Measurements from ENCODE around the gene PTTG1IP. TPM values are rescaled to one million over a fixed set of nuclear protein-coding genes. Genes with fewer than 3 reads are reported as not detected.
"Not testable (repeated sequence)": the region's sequence is repeated elsewhere in the genome, so short reads cannot be mapped to it uniquely, and the experiment has no call there.

Gene PTTG1IP
- total and polyA plus RNA-seq, 4 experiments from 2014 or later = 84.8 to 110 (median 95.5) TPM

- H3K4me3 ChIP-seq (ENCODE audit: low read length in 2 of 2) = peak overlapping the region; percentile 23 to 46
- DNase-seq; H3K27me3 Mint-ChIP-seq; H3K27me3 ChIP-seq (ENCODE audit: insufficient read depth, low read length); H3K9me3 ChIP-seq (ENCODE audit: control insufficient read depth in 1 of 2, low read length in 2 of 2); H3K9me3 Mint-ChIP-seq: not testable (repeated sequence)
- POLR2A ChIA-PET (ENCODE audit: partially characterized antibody) = interaction anchor here (0.8 to 17.5 kb wide), 14 partner anchors 8 to 255 kb away, joined by 3 to 756 read pairs (median 8); partner anchors contain the start of genes ITGB2, KRTAP12-3, PTTG1IP and SLX9
- intact Hi-C loops (cut with micrococcal nuclease) = loop anchor here (5.0 kb wide), 1 partner anchor 40 kb away; the partner anchor contains the start of gene PTTG1IP
- H3K27ac ChIP-seq (ENCODE audit: low read depth, low read length) = peak overlapping the region; percentile 64
- peaks cover 26% of the 10 kb centered on the region for H3K36me3 ChIP-seq (ENCODE audit: insufficient read depth, low read length)
- CTCF ChIA-PET (ENCODE audit: partially characterized antibody) = interaction anchor here (0.8 to 9.0 kb wide), 7 partner anchors 7 to 112 kb away, joined by 3 to 93 read pairs (median 12); partner anchors contain the start of gene ITGB2
- Mint-ChIP-seq H3K4me3 (peak overlapping the region; percentile 63 to 90 (median 83)), H3K27ac (peak overlapping the region; percentile 88 to 98 (median 94)), H3K4me1 (peaks cover 45 to 91% (median 63%) of the 10 kb centered on the region in 4 donors), H3K36me3 (peaks cover 28 to 40% of the 10 kb centered on the region in 2 donors)
- peaks cover 94% of the 10 kb centered on the region for H3K4me1 ChIP-seq (ENCODE audit: insufficient read depth, low read length)
These were observed 39.3 kb upstream of the PTTG1IP start for GRCh38 chr21:44912506-44913412.

GRCh38 chr21:44912158-44912473 lies 38.6 kb upstream of the PTTG1IP start:
- Histone ChIP-seq H3K9me3 (ENCODE audit: control insufficient read depth in 1 of 2, low read length in 2 of 2) (no peaks in the 10 kb centered on the region), H3K27me3 (ENCODE audit: insufficient read depth, low read length) (no peaks in the 10 kb centered on the region), H3K4me3 (ENCODE audit: low read length in 2 of 2) (peak overlapping the region; percentile 23 to 43), H3K27ac (ENCODE audit: low read depth, low read length) (peak overlapping the region; percentile 61), H3K36me3 (ENCODE audit: insufficient read depth, low read length) (peaks cover 28% of the 10 kb centered on the region), H3K4me1 (ENCODE audit: insufficient read depth, low read length) (peaks cover 94% of the 10 kb centered on the region)
- intact Hi-C loops (cut with micrococcal nuclease) = loop anchor here (5.0 kb wide), 1 partner anchor 40 kb away; the partner anchor contains the start of gene PTTG1IP
- CTCF ChIA-PET (ENCODE audit: partially characterized antibody) = interaction anchor here (0.6 to 9.0 kb wide), 9 partner anchors 8 to 111 kb away, joined by 3 to 93 read pairs (median 12); partner anchors contain the start of gene ITGB2
- Mint-ChIP-seq H3K36me3 (peaks cover 27 to 34% of the 10 kb centered on the region in 2 donors), H3K9me3 (no peaks in the 10 kb centered on the region), H3K4me3 (peak overlapping the region; percentile 63 to 90 (median 83)), H3K4me1 (peaks cover 40 to 85% (median 58%) of the 10 kb centered on the region in 4 donors), H3K27ac (peak overlapping the region; percentile 88 to 98 (median 94)), H3K27me3 (no peaks in the 10 kb centered on the region)
- DNase-seq = no peak
- POLR2A ChIA-PET (ENCODE audit: partially characterized antibody) = interaction anchor here (0.6 to 17.5 kb wide), 15 partner anchors 8 to 254 kb away, joined by 3 to 756 read pairs (median 8); partner anchors contain the start of genes ITGB2, KRTAP12-3, PTTG1IP and SLX9

- Histone ChIP-seq H3K27me3 (ENCODE audit: insufficient read depth, low read length) (no peaks in the 10 kb centered on the region), H3K36me3 (ENCODE audit: insufficient read depth, low read length) (peaks cover 33% of the 10 kb centered on the region), H3K9me3 (ENCODE audit: control insufficient read depth in 1 of 2, low read length in 2 of 2) (no peaks in the 10 kb centered on the region), H3K27ac (ENCODE audit: low read depth, low read length) (peak overlapping the region; percentile 61), H3K4me1 (ENCODE audit: insufficient read depth, low read length) (peaks cover 92% of the 10 kb centered on the region), H3K4me3 (ENCODE audit: low read length in 2 of 2) (peak overlapping the region; percentile 42 to 43)
- no peaks in the 10 kb centered on the region for H3K9me3 Mint-ChIP-seq
- ChIA-PET POLR2A (ENCODE audit: partially characterized antibody) (interaction anchor here (0.6 to 17.5 kb wide), 18 partner anchors 9 to 254 kb away, joined by 3 to 756 read pairs (median 6); partner anchors contain the start of genes ITGB2, KRTAP12-3, PTTG1IP and SLX9), CTCF (ENCODE audit: partially characterized antibody) (interaction anchor here (0.6 to 9.0 kb wide), 11 partner anchors 9 to 614 kb away, joined by 3 to 93 read pairs (median 6); partner anchors contain the start of gene ITGB2)
- peak overlapping the region; percentile 63 to 90 (median 83) for H3K4me3 Mint-ChIP-seq
- H3K27me3 Mint-ChIP-seq = no peaks in the 10 kb centered on the region
- DNase-seq = peak; percentile 72 to 80 (median 79)
- H3K4me1 Mint-ChIP-seq = peaks cover 35 to 80% (median 54%) of the 10 kb centered on the region in 4 donors
- peak overlapping the region; percentile 88 to 98 (median 94) for H3K27ac Mint-ChIP-seq
- H3K36me3 Mint-ChIP-seq = peaks cover 23 to 30% of the 10 kb centered on the region in 2 donors
- intact Hi-C loops (cut with micrococcal nuclease) = loop anchor here (1.0 to 5.0 kb wide), 6 partner anchors 10 to 111 kb away; partner anchors contain the start of gene PTTG1IP
These were observed 38.1 kb upstream of the PTTG1IP start for GRCh38 chr21:44911384-44912157.

GRCh38 chr21:44911068-44911383 lies 37.5 kb upstream of the PTTG1IP start:
- ChIA-PET CTCF (ENCODE audit: partially characterized antibody) (interaction anchor here (1.0 to 9.0 kb wide), 10 partner anchors 9 to 613 kb away, joined by 3 to 93 read pairs (median 9); partner anchors contain the start of gene ITGB2), POLR2A (ENCODE audit: partially characterized antibody) (interaction anchor here (0.7 to 17.5 kb wide), 13 partner anchors 9 to 253 kb away, joined by 3 to 756 read pairs (median 8); partner anchors contain the start of genes ITGB2, KRTAP12-3, PTTG1IP and SUMO3)
- H3K27ac Mint-ChIP-seq = peak overlapping the region; percentile 88 to 98 (median 94)
- peaks cover 34 to 80% (median 52%) of the 10 kb centered on the region in 4 donors for H3K4me1 Mint-ChIP-seq
- Histone ChIP-seq H3K36me3 (ENCODE audit: insufficient read depth, low read length) (peaks cover 38% of the 10 kb centered on the region), H3K4me1 (ENCODE audit: insufficient read depth, low read length) (peaks cover 90% of the 10 kb centered on the region), H3K27ac (ENCODE audit: low read depth, low read length) (peak overlapping the region; percentile 61), H3K9me3 (ENCODE audit: control insufficient read depth in 1 of 2, low read length in 2 of 2) (no peaks in the 10 kb centered on the region), H3K27me3 (ENCODE audit: insufficient read depth, low read length) (no peaks in the 10 kb centered on the region), H3K4me3 (ENCODE audit: low read length in 2 of 2) (peak overlapping the region; percentile 12 to 43)
- H3K36me3 Mint-ChIP-seq = peaks cover 27 to 33% of the 10 kb centered on the region in 2 donors
- peak overlapping the region; percentile 63 to 90 (median 83) for H3K4me3 Mint-ChIP-seq
- H3K9me3 Mint-ChIP-seq = no peaks in the 10 kb centered on the region
- no peaks in the 10 kb centered on the region for H3K27me3 Mint-ChIP-seq
- no peak for DNase-seq
- intact Hi-C loops (cut with micrococcal nuclease) = loop anchor here (1.0 to 5.0 kb wide), 6 partner anchors 10 to 111 kb away; partner anchors contain the start of gene PTTG1IP

- ChIA-PET POLR2A (ENCODE audit: partially characterized antibody) (interaction anchor here (0.9 to 17.5 kb wide), 12 partner anchors 10 to 253 kb away, joined by 4 to 756 read pairs (median 8); partner anchors contain the start of genes ITGB2, KRTAP12-3 and PTTG1IP), CTCF (ENCODE audit: partially characterized antibody) (interaction anchor here (1.1 to 9.0 kb wide), 8 partner anchors 10 to 612 kb away, joined by 3 to 93 read pairs (median 12); partner anchors contain the start of gene ITGB2)
- Mint-ChIP-seq H3K36me3 (peaks cover 26 to 31% of the 10 kb centered on the region in 2 donors), H3K27me3 (no peaks in the 10 kb centered on the region), H3K9me3 (no peaks in the 10 kb centered on the region), H3K27ac (peak overlapping the region in 5 of 7 donors; percentile 61 to 94 (median 92)), H3K4me1 (peaks cover 31 to 74% (median 47%) of the 10 kb centered on the region in 4 donors), H3K4me3 (peak overlapping the region in 4 of 8 donors; percentile 67 to 87 (median 83))
- Histone ChIP-seq H3K27me3 (ENCODE audit: insufficient read depth, low read length) (no peaks in the 10 kb centered on the region), H3K4me3 (ENCODE audit: low read length in 2 of 2) (peak overlapping the region; percentile 12 to 43), H3K36me3 (ENCODE audit: insufficient read depth, low read length) (peaks cover 44% of the 10 kb centered on the region), H3K9me3 (ENCODE audit: control insufficient read depth in 1 of 2, low read length in 2 of 2) (no peaks in the 10 kb centered on the region), H3K4me1 (ENCODE audit: insufficient read depth, low read length) (peaks cover 85% of the 10 kb centered on the region), H3K27ac (ENCODE audit: low read depth, low read length) (peak overlapping the region; percentile 61)
- DNase-seq = no peak
- intact Hi-C loops (cut with micrococcal nuclease) = loop anchor here (1.0 to 5.0 kb wide), 6 partner anchors 11 to 110 kb away; partner anchors contain the start of gene PTTG1IP
These were observed 37.0 kb upstream of the PTTG1IP start for GRCh38 chr21:44910229-44911067.
